ENCODE measurements around the gene EML5.

Gene EML5

GRCh38 chr14:88568196-88568595, 224.6 kb downstream of the EML5 start:
- no peaks in the 10 kb centered on the region for H3K27me3 ChIP-seq (ENCODE audit: control insufficient read depth, insufficient read depth, low read length)
- H3K9ac ChIP-seq (ENCODE audit: low read length) = no peak overlapping the region
- H3K36me3 ChIP-seq (ENCODE audit: control insufficient read depth, insufficient read depth, low read length) = no peaks in the 10 kb centered on the region
- peaks cover 7% of the 10 kb centered on the region for H3K4me1 ChIP-seq (ENCODE audit: control insufficient read depth, insufficient read depth, low read length)
- no peaks in the 10 kb centered on the region for H3K9me3 ChIP-seq (ENCODE audit: control insufficient read depth, low read length)
- no peak overlapping the region for H3K4me3 ChIP-seq (ENCODE audit: low read length)

- Histone ChIP-seq H3K36me3 (ENCODE audit: control insufficient read depth, insufficient read depth, low read length) (no peaks in the 10 kb centered on the region), H3K9ac (ENCODE audit: low read length) (no peak overlapping the region), H3K4me3 (ENCODE audit: low read length) (no peak overlapping the region), H3K9me3 (ENCODE audit: control insufficient read depth, low read length) (no peaks in the 10 kb centered on the region), H3K27me3 (ENCODE audit: control insufficient read depth, insufficient read depth, low read length) (no peaks in the 10 kb centered on the region), H3K4me1 (ENCODE audit: control insufficient read depth, insufficient read depth, low read length) (peaks cover 12% of the 10 kb centered on the region)
Measured at GRCh38 chr14:88565427-88565826, 227.3 kb downstream of the EML5 start.

- Histone ChIP-seq H3K27me3 (ENCODE audit: control insufficient read depth, insufficient read depth, low read length) (no peaks in the 10 kb centered on the region), H3K4me3 (ENCODE audit: low read length) (peak overlapping the region; percentile 61), H3K36me3 (ENCODE audit: control insufficient read depth, insufficient read depth, low read length) (no peaks in the 10 kb centered on the region), H3K4me1 (ENCODE audit: control insufficient read depth, insufficient read depth, low read length) (peaks cover 12% of the 10 kb centered on the region), H3K9me3 (ENCODE audit: control insufficient read depth, low read length) (no peaks in the 10 kb centered on the region), H3K9ac (ENCODE audit: low read length) (peak overlapping the region; percentile 83)
Measured at GRCh38 chr14:88563845-88564244, 228.9 kb downstream of the EML5 start.

GRCh38 chr14:88562831-88563686, 229.7 kb downstream of the EML5 start, which contains the start of gene ZC3H14:
Gene ZC3H14 (plus strand): TSS chr14:88563037. CDS start chr14:88563134, 97 bp downstream.
- Histone ChIP-seq H3K4me1 (ENCODE audit: control insufficient read depth, insufficient read depth, low read length) (peaks cover 12% of the 10 kb centered on the region), H3K4me3 (ENCODE audit: low read length) (peak within 1 kb of the TSS; percentile 61), H3K9me3 (ENCODE audit: control insufficient read depth, low read length) (no peaks in the 10 kb centered on the region)

GRCh38 chr14:88562532-88562830, 230.3 kb downstream of the EML5 start:
- H3K4me3 ChIP-seq (ENCODE audit: low read length) = peak overlapping the region; percentile 61
- no peaks in the 10 kb centered on the region for H3K36me3 ChIP-seq (ENCODE audit: control insufficient read depth, insufficient read depth, low read length)
- H3K9ac ChIP-seq (ENCODE audit: low read length) = peak overlapping the region; percentile 11
- H3K27me3 ChIP-seq (ENCODE audit: control insufficient read depth, insufficient read depth, low read length) = no peaks in the 10 kb centered on the region
- H3K9me3 ChIP-seq (ENCODE audit: control insufficient read depth, low read length) = no peaks in the 10 kb centered on the region
- H3K4me1 ChIP-seq (ENCODE audit: control insufficient read depth, insufficient read depth, low read length) = peaks cover 12% of the 10 kb centered on the region

More at GRCh38 chr14:88562831-88563686, 229.7 kb downstream of the EML5 start, which contains the start of gene ZC3H14:
- H3K27me3 ChIP-seq (ENCODE audit: control insufficient read depth, insufficient read depth, low read length) = no peaks in the 10 kb centered on the region
- no peaks in the 10 kb centered on the region for H3K36me3 ChIP-seq (ENCODE audit: control insufficient read depth, insufficient read depth, low read length)
- peak within 1 kb of the TSS; percentile 83 for H3K9ac ChIP-seq (ENCODE audit: low read length)

All from mucosa of stomach (tissue), 1 donor.